Stimulated activated CD8-positive, alpha-beta memory T cell treated with anti-CD3 and anti-CD28 coated beads, Interleukin-7, amount 100 ng/mL, for 48 hours (primary cell): ENCODE measurements around the gene ING4.

Experiments
- DNase-seq, 2 donors: peaks; one replicate each; pipeline ENCODE4 v3.0.0-alpha.2; 2020; ENCODE audit warnings: low read depth in 1 of 2; ENCODE audit errors: extremely low read depth in 1 of 2

The ING4 gene

DNA sequence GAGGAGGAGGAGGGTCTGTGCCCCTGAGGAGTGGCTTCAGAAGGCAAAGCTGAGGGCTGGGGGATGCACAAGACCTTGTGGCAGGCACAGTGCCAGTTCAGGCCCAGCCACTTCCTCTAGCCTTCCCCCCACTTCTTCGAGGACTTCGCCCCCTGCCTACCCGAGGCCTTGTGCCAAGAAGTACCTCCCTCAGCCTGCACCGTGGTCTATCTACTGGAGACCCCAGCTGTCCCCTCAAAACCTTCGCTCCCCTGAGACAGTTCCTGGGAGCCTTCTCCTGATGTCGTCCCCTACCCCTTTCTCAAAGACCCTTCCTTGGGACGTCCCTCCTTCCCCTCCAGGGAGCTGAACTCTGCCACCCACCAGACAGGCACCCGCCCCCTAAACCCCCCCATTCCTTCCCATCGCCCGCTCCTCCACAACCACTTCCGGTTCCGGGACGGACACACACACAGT is 25.7 kb upstream of the ING4 start:
- no peak for DNase-seq

GRCh38 chr12:6685814-6686213 is 22.9 kb upstream of the ING4 start:
- DNase-seq, result no peak

GRCh38 chr12:6684609-6685008 is 21.7 kb upstream of the ING4 start:
- DNase-seq, result peak in 1 of 2 donors; percentile 44

- no peak for DNase-seq
These were observed 14.0 kb upstream of the ING4 start for GRCh38 chr12:6676962-6677361.

DNA sequence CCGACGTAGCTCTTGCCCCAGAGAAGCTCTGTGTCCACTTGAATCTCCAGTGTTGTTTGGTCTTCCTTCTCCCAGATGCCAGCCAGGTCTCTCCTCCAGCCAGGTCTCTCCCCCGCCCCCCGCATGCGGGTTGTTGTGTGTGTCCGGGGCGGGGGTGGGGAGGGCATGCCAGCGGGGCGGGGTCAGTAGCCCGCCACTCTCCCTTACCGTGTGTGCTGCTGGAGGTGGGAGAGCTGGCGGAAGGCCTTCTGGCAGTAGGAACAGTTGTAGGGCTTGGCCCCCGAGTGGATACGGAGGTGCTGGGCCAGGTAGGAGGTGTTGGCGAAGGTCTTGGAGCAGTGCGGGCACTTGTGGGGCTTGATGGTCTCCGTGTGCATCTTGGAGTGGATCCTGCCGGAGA is 9.2 kb upstream of the ING4 start:
- no peak for DNase-seq

DNA sequence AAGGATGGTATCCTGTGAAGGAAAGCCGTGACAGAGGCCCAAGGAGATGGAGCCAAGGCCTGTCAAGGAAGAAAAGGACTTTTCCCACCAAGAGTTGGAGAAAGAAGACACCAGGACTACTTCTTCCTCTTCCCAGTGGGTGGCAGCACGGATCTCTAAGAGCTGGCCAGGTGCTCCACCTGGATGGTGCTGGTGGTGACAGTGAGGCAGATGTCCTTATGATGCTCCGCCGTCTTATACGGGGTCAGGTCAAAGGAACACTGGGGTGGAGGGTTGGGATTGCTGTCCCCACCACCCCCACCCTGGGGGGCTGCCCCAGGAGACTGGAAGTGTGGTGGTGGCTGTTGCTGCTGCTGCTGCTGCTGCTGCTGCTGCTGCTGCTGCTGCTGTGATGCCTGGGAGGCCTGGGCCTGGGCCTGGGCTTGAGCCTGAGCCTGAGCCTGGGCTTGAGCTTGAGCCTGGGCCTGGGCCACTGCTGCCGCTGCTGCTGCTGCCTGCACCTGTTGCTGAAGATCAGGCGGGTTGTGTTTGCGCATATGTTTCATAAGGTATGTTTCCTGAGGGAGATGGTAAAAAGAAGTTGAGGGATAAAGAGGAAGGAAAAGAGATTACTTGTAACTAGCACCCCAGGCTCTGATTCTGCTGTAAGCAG is 4.8 kb upstream of the ING4 start:
- no peak for DNase-seq

- no peak for DNase-seq
These were observed 3.3 kb upstream of the ING4 start for GRCh38 chr12:6666211-6666610.

- no peak for DNase-seq
These were observed 2.0 kb upstream of the ING4 start for GRCh38 chr12:6664902-6665301.

DNA sequence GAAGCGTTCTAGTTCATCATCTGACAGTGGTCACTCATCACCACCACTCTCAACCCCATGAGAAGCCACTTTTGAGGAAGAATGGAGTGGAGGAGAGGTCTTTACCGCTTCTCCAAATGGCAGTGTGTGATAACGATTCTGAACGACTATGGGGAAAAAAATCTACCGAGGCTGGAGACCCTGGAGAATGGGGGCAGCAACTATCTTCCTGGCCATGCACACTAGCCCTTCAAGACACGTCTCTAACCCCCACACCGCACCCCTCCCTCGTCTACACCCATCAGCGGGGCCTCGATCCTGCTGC is 365 bp downstream of the ING4 start:
- DNase-seq, result peak in 1 of 2 donors; percentile 21

DNA sequence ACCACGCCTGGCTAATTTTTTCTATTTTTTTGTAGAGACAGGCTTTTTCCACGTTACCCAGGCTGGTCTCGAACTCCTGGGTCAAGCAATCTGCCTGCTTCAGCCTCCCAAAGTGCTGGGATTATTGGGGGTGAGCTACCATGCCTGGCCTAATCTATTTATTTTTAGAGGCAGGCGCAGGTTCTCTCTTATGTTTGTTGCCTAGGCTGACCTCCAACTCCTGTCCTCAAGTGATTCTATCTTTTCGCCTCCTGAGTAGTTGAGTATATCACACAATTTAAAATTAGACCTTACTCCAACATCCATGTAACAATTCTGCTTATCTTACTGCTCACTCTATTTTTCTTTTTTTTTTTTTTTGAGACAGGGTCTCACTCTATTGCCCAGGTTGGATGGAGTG is 8.9 kb downstream of the ING4 start:
- DNase-seq, result no peak

DNA sequence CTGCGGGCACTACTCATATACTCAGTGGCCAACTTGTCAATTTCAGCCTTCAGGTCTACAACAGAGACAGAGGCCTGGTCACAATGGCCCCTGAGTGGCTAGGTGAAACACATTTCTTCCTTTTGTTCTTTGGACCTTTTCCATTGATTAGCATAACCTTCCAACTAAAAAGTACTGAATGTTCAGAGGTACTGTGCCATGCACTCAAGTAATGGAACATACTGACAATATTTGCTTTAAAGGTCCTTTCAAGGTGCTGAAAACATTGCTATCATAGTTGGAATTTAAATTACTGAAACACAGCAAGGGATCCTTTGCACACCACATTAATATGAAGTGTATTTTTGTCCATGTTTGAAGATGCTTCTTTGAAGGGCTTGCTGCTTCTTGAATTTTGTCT is 9.6 kb downstream of the ING4 start:
- no peak for DNase-seq

DNA sequence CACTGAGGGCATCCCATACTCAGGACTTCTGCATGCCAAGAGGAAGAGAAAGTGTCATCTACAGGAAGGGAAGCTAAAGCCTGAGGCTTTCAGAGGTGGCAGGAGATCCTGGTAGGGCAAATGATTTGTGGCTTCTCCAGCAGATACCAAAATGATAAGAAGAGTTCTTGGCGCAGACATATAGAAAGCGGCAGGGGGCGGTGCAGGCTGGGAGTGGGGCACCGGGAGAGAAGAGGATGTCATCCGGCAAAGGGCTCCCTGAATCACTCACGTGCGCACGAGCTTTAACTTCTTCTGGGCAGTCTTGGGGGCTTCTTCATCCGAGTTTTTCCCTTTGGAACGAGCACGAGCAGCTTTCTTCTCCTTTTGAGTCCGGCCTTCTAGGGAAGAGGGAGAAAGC is 10.5 kb downstream of the ING4 start:
- DNase-seq, result no peak

DNA sequence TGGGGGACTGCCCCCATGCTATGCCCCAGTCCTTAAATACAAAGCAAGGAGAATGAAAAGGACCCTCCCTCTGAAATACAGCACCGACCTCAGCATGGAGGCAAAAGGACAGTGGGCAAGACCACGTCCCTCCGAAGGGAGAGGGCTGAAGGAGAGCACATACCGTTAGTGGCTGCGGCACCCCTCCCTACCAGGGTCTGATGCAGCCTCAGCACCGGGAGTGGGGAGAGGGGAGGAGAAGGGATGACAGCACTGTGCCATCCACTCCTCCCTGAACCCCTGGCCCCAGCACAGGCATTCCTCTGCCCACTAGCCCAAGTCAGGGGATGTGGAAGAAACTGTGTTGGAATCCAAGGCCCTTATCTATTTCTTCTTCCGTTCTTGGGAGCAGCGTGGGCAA is 12.1 kb downstream of the ING4 start:
- no peak for DNase-seq

DNA sequence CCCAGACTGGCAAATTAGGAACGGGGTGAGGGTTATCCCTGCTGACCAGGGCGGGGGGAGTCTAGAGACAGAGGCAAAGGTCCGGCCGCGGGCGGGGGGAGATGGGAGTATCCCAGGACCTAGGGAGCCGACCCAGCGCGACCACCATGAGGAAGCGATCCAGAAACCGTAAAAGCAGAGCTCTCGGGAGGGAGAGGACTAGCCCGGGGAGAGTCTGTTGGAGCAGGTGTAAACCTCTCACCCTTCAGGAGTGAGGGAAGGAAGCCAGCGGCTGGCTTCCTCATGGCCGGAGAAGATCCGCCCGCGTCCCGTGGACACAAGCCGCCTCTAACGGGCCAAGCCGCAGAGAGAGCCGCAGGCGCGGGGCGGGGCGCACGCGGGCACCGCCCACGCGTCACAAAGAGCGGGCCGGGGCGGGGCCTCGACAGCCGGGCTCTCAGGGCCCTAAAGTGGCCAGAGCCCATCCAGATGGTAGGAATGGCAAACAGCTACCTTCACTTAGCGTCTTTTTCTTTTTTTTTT is 15.8 kb downstream of the ING4 start, which contains the start of gene ACRBP:
ACRBP (minus strand) TSS at position 350 of the 522 bp plus-strand sequence; CDS start at position 284, 66 bp downstream.
- no peak for DNase-seq

DNA sequence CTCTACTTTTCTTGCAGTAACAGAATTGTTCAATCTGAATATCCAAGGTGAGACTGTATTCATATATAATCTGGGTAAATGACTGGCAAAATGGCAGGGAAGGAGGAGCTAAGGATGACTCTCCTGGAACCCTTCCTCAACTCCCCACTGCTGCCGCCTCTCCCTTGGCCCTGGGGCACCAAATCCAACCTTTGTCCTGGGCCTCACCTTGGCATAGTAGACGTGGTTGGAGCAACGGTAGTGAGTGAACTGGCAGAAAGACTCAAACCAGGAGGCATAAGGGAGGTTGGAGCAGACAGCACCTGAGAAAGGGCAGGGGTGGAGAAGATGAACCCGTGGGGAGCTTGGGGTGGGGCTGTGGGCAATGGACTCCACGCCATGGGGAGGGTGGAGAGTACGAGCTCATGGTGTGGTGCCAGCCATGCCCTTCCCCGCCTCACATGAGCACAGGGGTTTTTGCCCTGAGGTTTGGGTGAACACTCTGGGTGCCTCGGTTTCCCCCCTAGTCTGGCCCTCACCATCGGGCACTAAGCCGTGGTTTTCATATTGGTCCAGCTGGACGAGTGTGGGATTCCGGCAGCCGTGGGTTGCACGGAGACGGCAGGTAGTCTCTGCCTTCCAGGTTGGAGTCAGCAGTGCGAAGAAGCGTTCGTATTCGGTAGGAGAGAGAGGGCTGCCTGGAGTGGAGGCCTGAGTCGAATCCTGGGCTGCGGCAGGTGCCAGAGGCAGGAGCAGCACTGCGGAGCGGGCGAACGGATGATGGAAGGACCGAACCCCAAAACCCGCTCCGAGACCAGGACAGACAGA is 16.4 kb downstream of the ING4 start:
- no peak for DNase-seq

DNA sequence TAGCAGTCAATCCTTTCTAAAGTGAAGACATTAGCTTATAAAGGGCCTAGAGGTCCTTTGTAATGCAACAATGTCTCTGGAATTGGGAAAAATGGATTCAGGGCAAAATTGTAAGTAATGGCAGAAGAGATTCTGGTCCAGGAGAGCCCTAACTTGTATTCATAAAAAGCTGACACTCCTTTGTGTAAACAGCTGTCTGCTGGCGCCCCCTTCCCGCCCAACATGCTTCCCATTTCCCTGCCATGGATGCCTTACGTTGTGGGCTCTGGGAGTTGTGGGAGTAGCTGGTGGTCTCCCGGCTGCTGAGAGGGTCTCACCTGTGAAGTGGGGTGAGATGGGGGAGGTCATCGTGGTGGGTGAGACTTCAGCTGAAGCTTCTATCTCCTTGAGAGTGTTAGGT is 18.0 kb downstream of the ING4 start:
- DNase-seq, result no peak

DNA sequence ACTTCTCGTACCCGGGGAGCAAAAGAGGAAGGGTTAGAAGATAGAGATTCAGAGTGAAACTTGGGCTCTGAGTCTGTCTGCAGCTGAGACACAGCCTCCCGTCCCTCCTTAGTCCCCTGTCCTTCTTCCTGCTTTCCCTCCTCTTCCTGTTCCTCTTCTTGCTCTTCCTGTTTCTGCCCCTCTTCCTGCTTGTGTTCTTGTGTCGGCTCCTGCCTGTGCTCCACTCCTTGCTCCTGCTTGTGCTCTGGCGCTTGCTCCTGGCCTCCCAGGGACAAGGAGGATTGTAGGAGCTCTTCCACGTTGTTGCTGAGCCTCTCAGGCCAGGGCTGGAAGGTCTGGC is 18.7 kb downstream of the ING4 start:
- DNase-seq, result no peak

DNA sequence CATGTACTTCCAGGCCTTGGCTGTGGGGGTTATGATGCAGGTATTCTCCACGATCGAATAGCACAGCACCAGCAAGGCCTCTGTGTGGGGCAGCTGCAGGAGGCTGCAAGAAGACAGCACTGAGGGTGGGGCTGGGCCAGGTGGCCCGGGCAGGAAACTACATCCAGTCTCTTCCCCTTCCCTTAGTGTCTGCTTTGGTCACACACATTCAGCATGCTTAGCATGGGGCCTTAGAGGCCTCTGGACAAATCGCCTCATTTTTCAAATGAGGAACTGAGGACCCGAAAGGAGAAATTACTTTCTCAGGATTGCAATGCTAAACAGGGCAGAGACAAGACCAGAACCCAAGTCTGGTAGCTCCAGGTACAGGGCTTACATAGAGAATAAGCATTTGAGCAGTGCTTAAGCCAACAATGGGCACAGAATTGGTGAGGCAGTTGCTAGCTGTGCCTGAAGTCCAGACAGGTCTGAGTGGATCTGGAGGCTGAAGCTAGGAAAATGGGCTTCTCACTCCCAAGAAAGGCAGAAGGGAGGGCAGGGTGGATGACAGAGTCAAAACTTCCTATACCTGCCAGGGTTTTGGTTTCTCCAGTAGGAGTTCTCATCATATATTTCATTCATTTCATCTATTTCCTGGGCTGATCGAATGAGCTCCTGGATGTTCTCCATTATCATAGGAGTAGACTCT is 19.2 kb downstream of the ING4 start:
- DNase-seq, result no peak

GRCh38 chr12:6641131-6641530 is 21.8 kb downstream of the ING4 start:
- DNase-seq, result no peak

DNA sequence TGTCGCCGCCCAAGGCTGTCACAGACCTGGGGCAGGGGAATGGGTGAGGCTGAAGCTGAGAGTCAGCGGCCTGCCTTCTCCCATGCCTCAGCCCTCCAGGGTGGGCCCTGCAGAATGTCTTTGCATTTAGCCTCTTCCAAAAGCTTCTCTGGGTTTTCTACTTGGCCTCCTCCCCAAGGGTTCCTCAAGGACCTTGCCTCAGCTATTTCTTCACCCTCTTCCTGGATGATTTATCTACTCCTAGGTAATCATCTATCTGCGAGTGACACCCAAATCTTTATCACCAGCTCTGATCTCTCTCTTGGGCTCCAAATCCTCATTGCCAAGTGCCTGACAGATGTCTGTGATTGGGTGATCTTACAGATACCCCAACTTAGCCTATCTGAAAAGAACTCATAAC is 22.4 kb downstream of the ING4 start:
- no peak for DNase-seq

- DNase-seq, result no peak
These were observed 23.6 kb downstream of the ING4 start for GRCh38 chr12:6639151-6639801.
